Brain microvascular endothelial cell (primary cell): ENCODE measurements around the gene MECR.
"Not testable (repeated sequence)": the region's sequence is repeated elsewhere in the genome, so short reads cannot be mapped to it uniquely, and the experiment has no call there.

ENCODE experiments used
- DNase-seq: peaks from one replicate; pipeline ENCODE4 v3.0.0-alpha.2; 2020
- H3K27ac ChIP-seq: fragments of 250-450 bp; sonication (Bioruptor Pico); 2 replicates; pipeline ENCODE4 v1.5.1; 2020; ENCODE audit warnings: mild to moderate bottlenecking, moderate library complexity
- H3K27me3 ChIP-seq: fragments of 250-450 bp; sonication (Bioruptor Pico); replicated peaks from 2 replicates; pipeline ENCODE4 v1.5.1; 2020; ENCODE audit warnings: mild to moderate bottlenecking
- H3K36me3 ChIP-seq: fragments of 250-450 bp; sonication (Bioruptor Pico); replicated peaks from 2 replicates; pipeline ENCODE4 v1.5.1; 2020; ENCODE audit warnings: mild to moderate bottlenecking
- H3K4me3 ChIP-seq: 2 replicates; pipeline ENCODE4 v1.5.1; 2011; ENCODE audit warnings: low read depth, mild to moderate bottlenecking, control low read depth, low read length, moderate library complexity
- in situ Hi-C: cut with HindIII; loops from 2 replicates; pipeline ENCODE4 v1.10.0; 2017; ENCODE audit warnings: low sequenced_read_pairs, low pct_ligation_motif_present
- TF ChIP-seq, protein P1 (sequence below): IDR thresholded peaks from 2 replicates; pipeline ENCODE4 v1.5.1; 2011; ENCODE audit warnings: low read depth, mild to moderate bottlenecking, moderate library complexity, low read length, control low read depth, inconsistent platforms; ENCODE audit errors: missing control alignments

Gene MECR

GRCh38 chr1:29237852-29238619 is 7.3 kb upstream of the MECR start:
- H3K27me3 ChIP-seq = peaks cover 3% of the 10 kb centered on the region
- peak overlapping the region; percentile 65 for H3K4me3 ChIP-seq
- TF ChIP-seq, protein P1, sequence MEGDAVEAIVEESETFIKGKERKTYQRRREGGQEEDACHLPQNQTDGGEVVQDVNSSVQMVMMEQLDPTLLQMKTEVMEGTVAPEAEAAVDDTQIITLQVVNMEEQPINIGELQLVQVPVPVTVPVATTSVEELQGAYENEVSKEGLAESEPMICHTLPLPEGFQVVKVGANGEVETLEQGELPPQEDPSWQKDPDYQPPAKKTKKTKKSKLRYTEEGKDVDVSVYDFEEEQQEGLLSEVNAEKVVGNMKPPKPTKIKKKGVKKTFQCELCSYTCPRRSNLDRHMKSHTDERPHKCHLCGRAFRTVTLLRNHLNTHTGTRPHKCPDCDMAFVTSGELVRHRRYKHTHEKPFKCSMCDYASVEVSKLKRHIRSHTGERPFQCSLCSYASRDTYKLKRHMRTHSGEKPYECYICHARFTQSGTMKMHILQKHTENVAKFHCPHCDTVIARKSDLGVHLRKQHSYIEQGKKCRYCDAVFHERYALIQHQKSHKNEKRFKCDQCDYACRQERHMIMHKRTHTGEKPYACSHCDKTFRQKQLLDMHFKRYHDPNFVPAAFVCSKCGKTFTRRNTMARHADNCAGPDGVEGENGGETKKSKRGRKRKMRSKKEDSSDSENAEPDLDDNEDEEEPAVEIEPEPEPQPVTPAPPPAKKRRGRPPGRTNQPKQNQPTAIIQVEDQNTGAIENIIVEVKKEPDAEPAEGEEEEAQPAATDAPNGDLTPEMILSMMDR = no peak
- H3K27ac ChIP-seq = no peak overlapping the region
- DNase-seq = peak; percentile 13
- in situ Hi-C loops = loop anchor here (25.0 kb wide), 2 partner anchors 474 to 1449 kb away; no protein-coding TSS in a partner anchor
- H3K36me3 ChIP-seq = no peaks in the 10 kb centered on the region

DNA sequence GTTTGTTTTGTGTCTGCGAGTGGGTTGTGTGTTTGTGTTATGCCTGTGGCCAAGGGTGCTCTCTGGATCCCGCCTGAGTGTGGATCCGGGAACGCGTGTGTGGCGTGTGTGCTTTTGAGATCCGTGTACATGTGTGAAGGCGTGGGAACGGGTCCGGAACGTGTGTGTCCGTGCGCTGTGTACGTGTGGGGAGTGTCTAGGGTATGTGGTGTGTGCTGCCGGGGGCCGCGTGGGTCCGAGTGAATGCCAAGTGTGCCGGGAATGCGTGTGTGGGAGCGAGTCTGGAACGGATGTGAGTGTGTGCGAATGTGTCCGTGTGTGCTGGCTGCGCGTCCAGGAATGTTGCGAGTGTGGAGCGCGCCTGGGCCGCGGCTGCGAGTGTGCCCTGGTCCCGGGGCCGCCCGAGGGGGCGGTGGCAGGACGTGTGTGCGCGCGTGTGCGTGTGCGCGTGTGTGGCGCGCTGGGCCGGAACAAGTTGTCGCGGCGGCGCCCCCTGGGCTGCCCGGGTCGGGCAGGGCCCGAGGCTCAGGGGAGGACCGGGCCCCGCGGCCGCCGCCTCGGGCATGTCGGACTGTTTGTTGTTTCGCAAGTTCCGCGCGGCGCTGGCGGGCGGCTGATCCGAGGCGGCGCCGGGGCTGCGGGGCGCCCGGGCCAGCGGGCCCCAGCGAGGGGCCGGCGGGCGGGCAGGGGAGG is 6.5 kb upstream of the MECR start:
- Histone ChIP-seq H3K4me3 (peak overlapping the region; percentile 84), H3K27me3 (peaks cover 3% of the 10 kb centered on the region), H3K36me3 (no peaks in the 10 kb centered on the region), H3K27ac (no peak overlapping the region)
- TF ChIP-seq, protein P1 = no peak
- peak; percentile 18 for DNase-seq
- in situ Hi-C loops = loop anchor here (25.0 kb wide), 2 partner anchors 475 to 1450 kb away; no protein-coding TSS in a partner anchor

- Histone ChIP-seq H3K27ac (no peak overlapping the region), H3K4me3 (peak overlapping the region; percentile 84), H3K27me3 (peaks cover 3% of the 10 kb centered on the region), H3K36me3 (no peaks in the 10 kb centered on the region)
- in situ Hi-C loops = loop anchor here (25.0 kb wide), 2 partner anchors 476 to 1451 kb away; no protein-coding TSS in a partner anchor
- TF ChIP-seq, protein P1 = no peak
- peak; percentile 16 for DNase-seq
These were observed 6.0 kb upstream of the MECR start for GRCh38 chr1:29236712-29237128.

DNA sequence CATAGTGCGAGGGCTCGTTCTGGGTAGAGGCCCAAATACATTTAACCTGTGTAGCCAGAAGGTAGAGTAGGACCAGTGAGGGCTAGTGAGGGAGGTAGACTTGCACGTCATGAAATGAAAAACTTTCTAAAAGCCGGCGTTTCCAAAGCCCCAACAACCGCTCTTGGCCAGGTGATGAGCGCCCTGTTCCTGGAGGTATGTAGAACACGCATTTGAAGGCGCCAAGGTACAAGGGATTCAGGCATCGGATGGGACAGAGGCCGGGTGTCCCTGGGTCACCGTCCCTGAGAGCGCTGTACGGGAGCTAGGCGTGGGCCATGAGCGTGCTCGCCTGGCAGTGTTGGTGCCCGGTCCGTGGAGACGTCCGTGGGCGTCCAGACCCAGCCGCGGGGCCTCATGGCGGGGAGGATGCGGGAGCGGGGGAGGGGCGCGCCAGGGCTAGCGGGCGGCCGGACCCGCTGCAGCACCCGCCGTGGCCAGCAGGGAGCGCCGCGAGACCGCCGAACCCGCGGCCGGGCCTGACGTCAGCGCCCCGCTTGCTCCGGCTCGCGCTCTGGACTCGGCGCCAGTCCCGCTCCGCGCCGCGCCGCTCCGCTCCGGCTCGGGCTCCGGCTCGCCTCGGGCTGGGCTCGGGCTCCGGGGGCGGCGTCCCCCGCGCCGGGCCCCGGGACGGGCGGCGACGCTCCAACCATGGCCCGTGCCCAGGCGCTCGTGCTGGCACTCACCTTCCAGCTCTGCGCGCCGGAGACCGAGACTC is 5.4 kb upstream of the MECR start, which contains the start of gene PTPRU:
TSS of gene PTPRU (plus strand) at position 568 of the 757 bp plus-strand sequence. CDS start at position 691, 123 bp downstream.
- DNase-seq = peak; percentile 24
- in situ Hi-C loops = loop anchor here (25.0 kb wide), 2 partner anchors 476 to 1451 kb away; no protein-coding TSS in a partner anchor
- Histone ChIP-seq H3K4me3 (peak within 1 kb of the TSS; percentile 84), H3K27me3 (peaks cover 3% of the 10 kb centered on the region), H3K27ac (no peak within 1 kb of the TSS), H3K36me3 (no peaks in the 10 kb centered on the region)
- TF ChIP-seq, protein P1 = peak; percentile 45

DNA sequence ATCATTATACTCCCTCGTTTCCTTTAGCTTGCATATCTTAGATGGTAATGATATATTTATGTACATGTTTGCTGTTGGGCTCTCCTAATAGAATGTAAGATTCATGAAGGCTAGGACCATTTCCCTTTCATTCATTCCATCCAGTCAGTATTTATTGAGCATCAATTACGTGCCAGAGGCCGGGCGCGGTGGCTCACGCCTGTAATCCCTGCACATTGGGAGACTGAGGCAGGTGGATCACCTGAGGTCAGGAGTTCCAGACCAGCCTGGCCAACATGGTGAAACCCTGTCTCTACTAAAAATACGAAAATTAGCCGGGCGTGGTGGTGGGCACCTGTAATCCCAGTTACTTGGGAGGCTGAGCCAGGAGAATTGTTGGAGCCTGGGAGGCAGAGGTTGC is 4.1 kb upstream of the MECR start:
- H3K27ac ChIP-seq, H3K4me3 ChIP-seq, H3K36me3 ChIP-seq, H3K27me3 ChIP-seq, DNase-seq: not testable (repeated sequence)
- in situ Hi-C loops = loop anchor here (25.0 kb wide), 2 partner anchors 477 to 1452 kb away; no protein-coding TSS in a partner anchor
